ENCODE measurements around the gene ATP1A1. TPM values are rescaled to one million over a fixed set of nuclear protein-coding genes. Genes with fewer than 3 reads are reported as not detected.

The ATP1A1 gene
- total and polyA plus RNA-seq, 2 donors: 63.6 to 230 TPM

DNA sequence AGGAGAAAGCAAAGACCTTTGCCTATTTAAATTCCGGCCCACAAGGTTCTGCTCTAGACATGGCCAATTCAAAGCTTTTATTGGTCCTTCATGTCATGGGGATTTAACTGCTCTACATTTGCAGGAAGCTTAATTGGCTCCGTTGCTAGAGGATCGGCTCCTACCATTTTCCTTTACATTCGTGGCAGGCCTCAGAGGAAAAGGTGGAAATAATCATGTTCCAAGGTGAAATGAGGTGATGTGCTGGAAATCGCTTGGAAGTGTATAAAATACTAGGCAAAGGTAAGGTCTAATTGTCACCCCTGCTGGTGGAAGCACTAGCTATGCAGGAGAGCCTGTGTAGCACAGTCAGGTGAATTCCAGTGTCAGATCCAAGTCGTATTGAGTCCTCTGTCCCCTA is 55.5 kb downstream of the ATP1A1 start:
- WGBS: 66% methylated on average over 6 of the region's 6 CpGs
- H3K4me1 ChIP-seq (ENCODE audit: insufficient read depth): no peaks in the 10 kb centered on the region
- no peak overlapping the region for H3K27ac ChIP-seq (ENCODE audit: low read depth)
- H3K36me3 ChIP-seq (ENCODE audit: insufficient read depth): no peaks in the 10 kb centered on the region
- no peak for DNase-seq (ENCODE audit: extremely low spot score)
- H3K4me3 ChIP-seq (ENCODE audit: low read depth, low read length): no peak overlapping the region

DNA sequence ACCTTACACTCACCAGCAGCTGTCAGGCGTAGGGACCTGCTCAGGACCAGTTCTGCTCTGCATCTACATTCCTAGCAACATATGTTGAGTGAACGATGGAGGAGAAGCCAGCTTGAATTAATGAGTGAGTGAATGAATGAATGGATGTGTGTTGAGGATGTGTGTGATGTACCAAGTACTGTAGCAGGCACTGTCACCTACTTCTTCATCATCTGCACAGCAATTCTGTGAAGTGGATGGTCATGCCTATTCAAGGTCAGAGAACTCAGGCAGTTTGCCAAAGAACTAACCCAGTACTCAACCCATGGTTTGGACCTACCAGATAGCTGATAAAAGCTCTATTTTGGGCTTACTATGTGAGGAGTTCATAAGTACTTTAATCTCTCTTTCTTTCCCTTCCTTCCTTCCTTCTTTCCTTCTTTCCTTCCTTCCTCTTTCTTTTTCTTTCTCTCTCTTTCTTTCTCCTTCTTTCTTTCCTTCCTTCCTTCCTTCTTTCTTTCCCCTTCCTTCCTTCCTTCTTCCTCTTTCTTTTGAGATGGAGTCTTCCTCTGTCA is 56.9 kb downstream of the ATP1A1 start:
- no peaks in the 10 kb centered on the region for H3K4me1 ChIP-seq (ENCODE audit: insufficient read depth)
- H3K27ac ChIP-seq (ENCODE audit: low read depth): no peak overlapping the region
- 87% methylated on average over 2 of the region's 2 CpGs for WGBS
- no peaks in the 10 kb centered on the region for H3K36me3 ChIP-seq (ENCODE audit: insufficient read depth)
- no peak overlapping the region for H3K4me3 ChIP-seq (ENCODE audit: low read depth, low read length)
- DNase-seq (ENCODE audit: extremely low spot score): no peak

DNA sequence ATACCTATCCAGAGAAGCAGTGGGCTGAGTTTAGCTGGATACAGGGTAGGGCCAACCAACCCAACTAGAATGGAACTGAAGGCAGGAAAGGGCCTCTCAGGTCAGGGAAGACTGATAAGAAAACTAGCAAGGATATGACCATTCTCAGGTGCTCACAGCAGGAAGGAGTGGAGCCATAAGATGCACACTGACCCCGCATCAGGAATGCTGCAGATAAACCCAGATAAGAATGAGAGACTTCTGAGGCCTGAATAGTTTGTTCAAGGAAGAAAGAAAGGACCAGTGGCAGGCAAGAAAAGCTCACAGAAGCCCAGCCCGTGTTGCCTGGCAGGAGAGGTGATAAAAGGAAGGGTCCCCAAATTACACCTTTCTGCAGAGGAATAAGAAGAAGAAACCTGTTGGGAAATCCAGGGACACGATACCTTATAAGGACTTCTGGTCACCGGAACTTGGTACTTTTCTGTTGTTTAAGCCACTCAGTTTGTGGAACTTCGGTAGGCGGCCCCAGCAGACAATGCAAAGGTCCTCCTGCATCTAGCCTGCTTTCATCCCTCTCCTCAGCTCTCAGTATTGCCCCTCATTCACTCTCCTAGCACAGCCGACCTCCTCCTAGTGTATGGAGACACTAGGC is 58.9 kb downstream of the ATP1A1 start:
- WGBS: 74% methylated on average over 7 of the region's 7 CpGs
- no peak for DNase-seq (ENCODE audit: extremely low spot score)
- Histone ChIP-seq H3K4me3 (ENCODE audit: low read depth, low read length) (no peak overlapping the region), H3K36me3 (ENCODE audit: insufficient read depth) (no peaks in the 10 kb centered on the region), H3K27ac (ENCODE audit: low read depth) (no peak overlapping the region), H3K4me1 (ENCODE audit: insufficient read depth) (no peaks in the 10 kb centered on the region)

DNA sequence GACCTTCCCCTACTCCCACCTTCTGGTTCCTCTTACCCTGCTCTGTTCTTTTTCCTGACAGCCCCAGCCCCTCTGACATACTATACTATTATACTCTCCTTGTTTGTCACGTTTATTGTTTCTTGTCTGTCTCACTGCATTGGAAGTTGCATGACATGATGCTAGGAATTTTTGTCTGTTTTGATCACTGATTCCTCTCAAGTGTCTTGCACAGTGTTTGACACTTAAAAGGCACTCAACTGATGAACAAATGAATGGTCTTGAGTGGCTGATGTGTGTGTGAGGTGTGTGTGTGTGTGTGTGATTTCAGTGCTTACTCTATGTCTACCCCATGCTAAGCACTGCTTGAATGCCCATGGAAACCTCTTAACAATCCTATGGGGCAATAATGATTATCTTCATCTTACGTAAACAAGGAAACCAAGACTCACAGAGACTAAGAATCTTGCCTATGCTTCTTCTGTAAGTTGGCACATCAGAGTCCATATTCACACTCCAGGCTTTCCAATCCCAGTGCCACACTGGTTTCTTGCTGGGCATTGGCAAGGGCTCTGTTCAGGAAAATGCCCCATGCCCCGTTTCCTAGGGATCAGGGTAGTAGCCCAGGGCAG is 59.7 kb downstream of the ATP1A1 start:
- no peak for DNase-seq (ENCODE audit: extremely low spot score)
- Histone ChIP-seq H3K4me3 (ENCODE audit: low read depth, low read length) (no peak overlapping the region), H3K27ac (ENCODE audit: low read depth) (no peak overlapping the region), H3K36me3 (ENCODE audit: insufficient read depth) (no peaks in the 10 kb centered on the region), H3K4me1 (ENCODE audit: insufficient read depth) (no peaks in the 10 kb centered on the region)
- WGBS: 54% methylated on average over 3 of the region's 3 CpGs

DNA sequence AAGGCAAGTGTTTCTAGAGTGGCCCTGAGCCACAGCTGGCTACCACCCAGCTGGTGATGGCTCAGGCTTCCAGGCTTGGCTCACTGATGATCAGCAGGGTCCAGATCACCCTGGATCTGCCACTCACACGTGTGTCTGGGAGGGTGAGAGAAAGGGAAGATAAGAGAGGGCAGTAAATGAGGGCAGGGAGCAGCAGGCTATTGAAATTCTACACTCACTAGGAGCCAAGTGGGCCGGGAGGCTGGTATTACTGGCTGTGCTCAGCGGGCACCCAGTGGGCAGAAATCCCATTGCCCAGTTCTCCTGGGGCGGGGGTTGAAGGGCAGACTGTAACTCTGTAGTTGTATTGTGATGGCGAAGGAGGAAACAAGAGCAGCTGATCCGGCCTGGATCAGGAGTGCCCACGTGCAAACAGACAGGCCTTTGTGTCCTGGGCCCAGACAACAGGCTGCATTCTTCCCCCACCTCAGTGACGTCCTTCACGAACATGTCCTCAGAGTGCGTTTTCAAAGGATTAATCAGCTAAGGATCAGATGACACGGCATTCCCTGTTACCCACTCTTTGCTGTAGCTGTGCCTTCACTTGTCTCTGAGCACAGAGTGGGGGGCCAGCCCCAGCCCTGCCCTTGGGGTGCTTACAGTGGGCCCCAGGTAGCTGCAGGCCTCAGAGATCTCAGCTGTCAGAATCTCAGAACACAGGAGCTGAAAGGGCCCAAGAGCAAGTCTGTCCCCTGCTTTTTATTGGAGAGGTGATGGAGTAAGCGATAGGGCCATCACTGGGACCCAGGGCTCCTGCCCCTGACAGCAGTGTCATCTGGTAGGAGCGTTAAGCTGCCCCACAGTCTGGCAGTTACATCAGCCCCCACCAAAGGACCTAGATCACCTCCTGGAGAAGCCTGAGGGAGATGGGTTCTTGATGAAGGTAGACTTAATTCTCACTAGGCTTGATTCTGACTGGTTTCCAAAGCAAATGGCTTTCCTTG is 60.5 kb downstream of the ATP1A1 start:
- WGBS: 46% methylated on average over 13 of the region's 13 CpGs
- no peak for DNase-seq (ENCODE audit: extremely low spot score)

DNA sequence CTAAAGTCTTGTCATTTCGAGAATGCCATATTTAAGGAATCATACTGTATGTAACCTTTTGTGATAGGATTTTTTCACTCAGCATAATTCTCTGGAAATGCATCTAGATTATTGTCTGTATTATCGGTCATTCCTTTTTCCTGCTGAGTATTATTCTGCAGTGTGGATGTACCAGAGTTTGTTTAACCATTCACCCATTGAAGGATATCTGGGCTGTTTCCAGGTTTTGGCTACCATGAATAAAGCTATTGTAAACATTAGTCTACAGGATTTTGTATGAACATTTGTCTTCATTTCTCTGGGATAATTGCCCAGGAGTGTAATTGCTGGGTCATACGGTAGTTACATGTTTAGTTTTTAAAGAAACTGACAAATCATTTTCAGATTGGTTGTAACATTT is 61.8 kb downstream of the ATP1A1 start:
- 91% methylated on average over 3 of the region's 3 CpGs for WGBS
- Histone ChIP-seq H3K36me3 (ENCODE audit: insufficient read depth) (no peaks in the 10 kb centered on the region), H3K27ac (ENCODE audit: low read depth) (no peak overlapping the region), H3K4me3 (ENCODE audit: low read depth, low read length) (no peak overlapping the region), H3K4me1 (ENCODE audit: insufficient read depth) (no peaks in the 10 kb centered on the region)
- DNase-seq (ENCODE audit: extremely low spot score): no peak

More for the DNA sequence above, 60.5 kb downstream of the ATP1A1 start:
- no peak overlapping the region for H3K27ac ChIP-seq (ENCODE audit: low read depth)
- H3K4me1 ChIP-seq (ENCODE audit: insufficient read depth): no peaks in the 10 kb centered on the region
- H3K36me3 ChIP-seq (ENCODE audit: insufficient read depth): no peaks in the 10 kb centered on the region
- H3K4me3 ChIP-seq (ENCODE audit: low read depth, low read length): no peak overlapping the region

DNA sequence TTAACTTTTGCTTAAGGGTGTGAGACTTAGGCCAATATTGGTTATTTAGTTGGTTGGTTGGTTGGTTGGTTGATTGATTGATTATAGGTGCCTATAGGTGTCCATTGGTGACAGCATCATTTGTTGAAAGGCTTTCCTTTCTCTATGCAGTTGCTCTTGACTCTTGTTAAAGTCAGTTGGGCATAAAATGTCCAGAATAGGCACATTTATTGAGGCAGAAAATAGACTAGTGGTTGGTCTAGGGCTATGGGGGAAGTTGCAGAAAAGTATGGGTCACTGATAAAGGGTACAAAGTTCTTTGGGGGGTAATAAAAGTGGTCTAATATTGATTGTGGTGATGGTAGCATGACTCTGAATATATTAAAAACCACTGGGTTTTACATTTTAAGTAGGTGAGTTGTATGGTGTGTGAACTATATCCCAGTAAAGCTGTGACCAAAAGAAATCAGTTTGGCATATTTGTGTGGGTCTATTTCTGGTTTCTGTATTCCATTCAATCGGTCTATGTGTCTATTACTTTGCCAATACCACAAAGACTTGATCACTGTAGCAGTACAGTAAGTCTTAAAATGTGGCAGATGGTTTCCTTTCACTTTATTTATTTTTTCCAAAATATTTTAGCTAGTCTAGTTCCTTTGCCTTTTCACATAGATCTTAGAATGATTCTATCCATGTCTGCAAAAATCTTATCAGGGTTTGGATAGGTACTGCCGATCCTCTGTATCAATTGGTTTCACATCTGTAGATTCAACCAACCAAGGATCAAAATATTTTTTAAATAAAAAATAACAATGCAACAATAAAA is 63.0 kb downstream of the ATP1A1 start:
- no peak for DNase-seq (ENCODE audit: extremely low spot score)
- no peaks in the 10 kb centered on the region for H3K36me3 ChIP-seq (ENCODE audit: insufficient read depth)
- no peaks in the 10 kb centered on the region for H3K4me1 ChIP-seq (ENCODE audit: insufficient read depth)
- 84% methylated on average over 2 of the region's 2 CpGs for WGBS
- no peak overlapping the region for H3K27ac ChIP-seq (ENCODE audit: low read depth)
- H3K4me3 ChIP-seq (ENCODE audit: low read depth, low read length): no peak overlapping the region

DNA sequence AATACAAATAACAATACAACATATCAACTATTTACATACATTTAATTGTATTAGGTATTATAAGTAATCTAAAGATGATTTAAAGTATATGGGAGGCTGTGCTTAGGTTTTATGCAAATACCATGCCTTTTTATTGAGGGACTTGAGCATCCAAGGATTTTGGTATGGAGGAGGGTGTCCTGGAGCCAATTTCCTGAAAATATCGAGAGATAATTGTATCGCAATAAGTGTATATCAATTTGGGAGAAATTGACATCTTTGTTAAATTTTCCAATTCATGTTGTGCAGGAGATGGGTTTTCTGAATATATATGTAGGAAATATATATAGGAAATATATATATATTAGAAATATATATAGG is 63.5 kb downstream of the ATP1A1 start:
- H3K4me3 ChIP-seq (ENCODE audit: low read depth, low read length): no peak overlapping the region
- H3K36me3 ChIP-seq (ENCODE audit: insufficient read depth): no peaks in the 10 kb centered on the region
- DNase-seq (ENCODE audit: extremely low spot score): no peak
- no peaks in the 10 kb centered on the region for H3K4me1 ChIP-seq (ENCODE audit: insufficient read depth)
- H3K27ac ChIP-seq (ENCODE audit: low read depth): no peak overlapping the region
- 97% methylated on average over 2 of the region's 2 CpGs for WGBS

DNA sequence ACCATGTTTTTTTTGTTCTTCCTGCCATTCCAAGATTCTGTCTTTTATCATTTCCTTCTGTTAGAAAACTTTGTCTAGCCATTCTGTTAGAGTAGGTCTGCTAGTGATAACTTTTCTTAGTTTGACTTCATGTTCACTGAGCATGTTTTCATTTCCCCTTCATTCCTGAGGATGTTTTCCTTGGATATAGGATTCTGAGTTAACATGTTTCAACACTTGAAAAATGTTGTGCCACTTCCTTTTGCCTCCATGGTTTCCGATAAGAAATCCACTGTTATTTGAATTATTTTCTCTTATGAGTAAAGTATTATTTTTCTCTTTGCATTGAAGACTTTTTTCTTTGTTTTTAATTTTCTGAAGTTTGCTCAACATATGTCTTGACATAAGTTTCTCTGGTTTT is 66.7 kb downstream of the ATP1A1 start:
- Histone ChIP-seq H3K4me3 (ENCODE audit: low read depth, low read length) (no peak overlapping the region), H3K27ac (ENCODE audit: low read depth) (no peak overlapping the region), H3K36me3 (ENCODE audit: insufficient read depth) (no peaks in the 10 kb centered on the region), H3K4me1 (ENCODE audit: insufficient read depth) (no peaks in the 10 kb centered on the region)
- WGBS: 80% methylated on average over 1 of the region's 1 CpG
- no peak for DNase-seq (ENCODE audit: extremely low spot score)

DNA sequence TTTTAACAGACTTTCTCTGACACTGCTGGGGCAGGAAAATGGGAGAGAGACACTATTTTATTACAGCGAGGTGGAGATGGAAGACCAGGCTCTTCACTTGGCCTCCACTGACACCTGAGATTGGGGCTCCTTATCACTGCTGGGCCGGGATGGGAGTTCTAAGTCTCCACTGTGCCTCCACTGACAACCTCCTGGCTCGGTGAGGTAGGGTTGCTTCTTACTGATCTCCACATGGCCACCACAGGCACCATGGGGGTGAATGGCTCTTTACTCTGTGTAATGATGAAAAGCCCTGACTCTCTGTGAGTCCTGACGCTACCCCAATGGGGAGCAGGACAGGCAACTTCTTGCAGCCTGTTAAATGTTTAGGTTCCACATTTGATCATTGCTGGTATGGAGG is 67.7 kb downstream of the ATP1A1 start:
- no peaks in the 10 kb centered on the region for H3K36me3 ChIP-seq (ENCODE audit: insufficient read depth)
- no peak overlapping the region for H3K27ac ChIP-seq (ENCODE audit: low read depth)
- H3K4me3 ChIP-seq (ENCODE audit: low read depth, low read length): no peak overlapping the region
- no peaks in the 10 kb centered on the region for H3K4me1 ChIP-seq (ENCODE audit: insufficient read depth)
- WGBS: 85% methylated on average over 4 of the region's 4 CpGs
- DNase-seq (ENCODE audit: extremely low spot score): no peak

DNA sequence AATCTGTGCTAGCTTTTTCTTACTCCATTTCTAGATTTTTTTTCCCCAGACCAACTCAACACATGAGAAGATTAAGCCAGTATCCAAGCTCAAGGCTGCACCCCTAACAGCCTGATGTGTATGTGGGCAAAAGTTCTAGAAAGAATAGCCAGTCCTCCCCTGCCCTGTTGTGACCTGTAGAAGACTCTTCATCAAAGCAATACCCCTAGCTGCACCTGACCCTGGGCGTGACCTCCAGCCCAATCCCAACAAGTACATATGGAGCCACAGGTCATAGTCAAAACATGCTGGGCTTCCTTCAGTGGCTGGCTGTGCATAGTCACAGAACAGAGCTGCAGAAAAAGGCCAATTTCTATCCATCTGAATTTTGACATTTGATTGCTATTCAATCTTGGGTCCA is 72.5 kb downstream of the ATP1A1 start:
- WGBS: 78% methylated on average over 1 of the region's 1 CpG
- H3K27ac ChIP-seq (ENCODE audit: low read depth): no peak overlapping the region
- no peak for DNase-seq (ENCODE audit: extremely low spot score)
- H3K4me1 ChIP-seq (ENCODE audit: insufficient read depth): no peaks in the 10 kb centered on the region
- no peaks in the 10 kb centered on the region for H3K36me3 ChIP-seq (ENCODE audit: insufficient read depth)
- no peak overlapping the region for H3K4me3 ChIP-seq (ENCODE audit: low read depth, low read length)

DNA sequence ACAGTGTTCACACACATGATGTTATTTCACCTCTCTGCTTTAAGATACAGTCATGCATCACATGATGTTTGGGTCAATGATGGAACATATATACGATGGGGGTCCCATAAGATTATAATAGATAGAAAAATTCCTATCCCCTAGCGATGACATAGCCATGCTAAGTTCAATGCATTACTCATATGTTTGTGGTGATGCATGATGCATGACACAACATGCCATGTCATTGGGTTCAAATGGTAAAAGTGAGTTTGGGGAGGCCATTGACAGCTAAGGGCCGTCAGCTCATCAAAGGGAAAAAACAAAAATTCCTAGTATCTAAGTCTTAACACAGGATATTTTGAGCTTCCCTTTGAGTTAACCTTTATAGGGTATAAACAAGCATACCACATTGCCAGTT is 73.6 kb downstream of the ATP1A1 start:
- WGBS: 92% methylated on average over 3 of the region's 3 CpGs
- Histone ChIP-seq H3K4me3 (ENCODE audit: low read depth, low read length) (no peak overlapping the region), H3K4me1 (ENCODE audit: insufficient read depth) (no peaks in the 10 kb centered on the region), H3K36me3 (ENCODE audit: insufficient read depth) (no peaks in the 10 kb centered on the region), H3K27ac (ENCODE audit: low read depth) (no peak overlapping the region)
- DNase-seq (ENCODE audit: extremely low spot score): no peak

DNA sequence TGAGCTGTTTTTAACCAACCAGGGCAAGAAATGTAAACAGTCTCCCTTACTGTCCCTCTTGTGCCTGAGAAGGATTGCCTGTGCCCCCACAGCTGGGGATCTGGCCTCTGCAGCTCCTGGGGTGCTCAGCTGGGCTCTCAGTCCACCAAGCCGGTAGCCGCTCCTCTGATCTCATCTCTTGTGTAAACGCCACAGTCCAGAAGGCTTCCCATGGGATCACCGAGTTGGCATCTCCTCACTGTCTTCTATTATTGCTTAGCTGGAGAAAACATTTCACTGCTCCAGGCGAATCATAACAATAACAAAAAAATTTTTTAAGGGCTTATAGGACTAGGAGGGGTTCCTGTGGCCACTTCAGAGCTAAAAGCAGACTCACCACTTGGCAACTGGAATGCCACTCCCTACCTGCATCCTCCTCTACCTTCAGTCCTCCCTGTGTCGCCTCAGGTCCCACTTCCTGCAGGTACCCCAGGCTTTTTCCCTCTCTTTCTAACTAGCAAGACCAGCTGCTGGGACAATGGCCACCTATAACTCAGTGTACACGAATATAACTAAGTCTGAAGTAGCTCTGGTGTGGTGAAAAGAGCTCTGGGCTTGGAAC is 75.8 kb downstream of the ATP1A1 start:
- no peak for DNase-seq (ENCODE audit: extremely low spot score)
- no peaks in the 10 kb centered on the region for H3K36me3 ChIP-seq (ENCODE audit: insufficient read depth)

More for the DNA sequence above, 75.8 kb downstream of the ATP1A1 start:
- Histone ChIP-seq H3K4me3 (ENCODE audit: low read depth, low read length) (no peak overlapping the region), H3K4me1 (ENCODE audit: insufficient read depth) (no peaks in the 10 kb centered on the region), H3K27ac (ENCODE audit: low read depth) (no peak overlapping the region)
- 40% methylated on average over 7 of the region's 7 CpGs for WGBS
